GM12892 (cell line): ENCODE data around the gene TJP1.

Experiments
- POLR2A ChIP-seq: IDR thresholded peaks from 2 replicates; pipeline ENCODE4 v1.6.1; 2011; ENCODE audit warnings: low read depth, low read length, control low read depth
- POLR2AphosphoS5 ChIP-seq: IDR thresholded peaks from 2 replicates; pipeline ENCODE4 v1.6.1; 2011; ENCODE audit warnings: low read depth, low read length, control low read depth
- TAF1 ChIP-seq: IDR thresholded peaks from 2 replicates; pipeline ENCODE4 v1.6.1; 2011; ENCODE audit warnings: low read depth, mild to moderate bottlenecking, control low read depth, low read length, borderline replicate concordance

DNA sequence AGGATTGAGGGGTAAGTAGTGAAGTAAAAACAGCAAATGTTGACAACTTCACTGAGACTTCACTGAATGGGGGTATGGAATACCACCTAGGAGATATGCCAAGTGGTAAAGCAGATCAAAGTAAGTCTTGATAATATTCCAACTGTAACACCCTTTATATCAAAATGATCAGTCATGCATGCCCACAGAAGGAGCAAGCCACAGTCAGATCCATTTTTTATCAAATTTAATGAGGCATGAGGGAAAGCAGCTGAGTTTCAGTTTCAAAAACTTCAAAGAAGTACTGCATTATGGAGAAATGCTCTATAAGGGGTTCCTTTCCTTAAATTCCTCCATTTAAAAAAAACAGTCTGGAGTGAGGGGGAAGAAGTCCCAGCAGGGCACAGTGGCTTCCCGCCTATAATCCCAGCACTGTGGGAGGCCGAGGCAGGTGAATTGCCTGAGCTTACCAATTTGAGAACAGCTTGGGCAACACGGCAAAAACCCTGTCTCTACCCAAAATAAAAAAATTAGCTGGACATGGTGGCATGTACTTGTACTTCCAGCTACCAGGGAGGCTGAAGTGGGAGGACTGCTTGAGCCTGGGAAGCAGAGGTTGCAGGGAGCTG, 56.9 kb downstream of the TJP1 start:
- TF ChIP-seq POLR2AphosphoS5 (no peak), POLR2A (no peak), TAF1 (no peak)
